Measurements from ENCODE around the gene JSRP1. TPM values are rescaled to one million over a fixed set of nuclear protein-coding genes. Genes with fewer than 3 reads are reported as not detected.

The JSRP1 gene
- total RNA-seq, 1 donor from 2014 or later: 3.5 TPM

DNA sequence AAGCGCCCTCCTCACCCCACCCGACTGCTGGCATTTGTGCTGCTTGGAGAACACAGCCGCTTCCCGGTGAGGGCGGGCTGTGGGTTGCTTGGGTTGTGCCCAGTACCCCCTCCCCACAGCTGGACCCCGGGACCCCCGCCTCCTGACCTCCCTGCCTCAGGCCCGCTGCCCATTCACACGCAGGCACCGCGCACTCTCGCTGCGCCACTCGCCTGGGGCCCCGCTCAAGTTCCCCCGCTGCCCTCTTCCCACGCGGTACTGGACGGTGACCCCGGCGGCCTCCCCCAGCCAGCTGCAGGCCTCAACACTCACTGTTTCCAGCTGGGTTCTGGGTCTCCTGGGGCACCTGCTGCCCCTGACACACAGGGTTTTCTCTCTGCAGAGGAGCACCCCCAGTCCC is 36.5 kb downstream of the JSRP1 start:
- no peak for TF ChIP-seq CTCF (conservative IDR thresholded peaks at IDR 0.05; ENCODE audit: low read depth, low read length)
- no peak overlapping the region for H3K4me3 ChIP-seq (ENCODE audit: low read depth, low read length)
- DNase-seq (ENCODE audit: low read depth): no peak

- TF ChIP-seq CTCF (conservative IDR thresholded peaks at IDR 0.05; ENCODE audit: low read depth, low read length): no peak
- no peak overlapping the region for H3K4me3 ChIP-seq (ENCODE audit: low read depth, low read length)
- DNase-seq (ENCODE audit: low read depth): no peak
Measured at GRCh38 chr19:2217591-2217990, 38.6 kb downstream of the JSRP1 start.

DNA sequence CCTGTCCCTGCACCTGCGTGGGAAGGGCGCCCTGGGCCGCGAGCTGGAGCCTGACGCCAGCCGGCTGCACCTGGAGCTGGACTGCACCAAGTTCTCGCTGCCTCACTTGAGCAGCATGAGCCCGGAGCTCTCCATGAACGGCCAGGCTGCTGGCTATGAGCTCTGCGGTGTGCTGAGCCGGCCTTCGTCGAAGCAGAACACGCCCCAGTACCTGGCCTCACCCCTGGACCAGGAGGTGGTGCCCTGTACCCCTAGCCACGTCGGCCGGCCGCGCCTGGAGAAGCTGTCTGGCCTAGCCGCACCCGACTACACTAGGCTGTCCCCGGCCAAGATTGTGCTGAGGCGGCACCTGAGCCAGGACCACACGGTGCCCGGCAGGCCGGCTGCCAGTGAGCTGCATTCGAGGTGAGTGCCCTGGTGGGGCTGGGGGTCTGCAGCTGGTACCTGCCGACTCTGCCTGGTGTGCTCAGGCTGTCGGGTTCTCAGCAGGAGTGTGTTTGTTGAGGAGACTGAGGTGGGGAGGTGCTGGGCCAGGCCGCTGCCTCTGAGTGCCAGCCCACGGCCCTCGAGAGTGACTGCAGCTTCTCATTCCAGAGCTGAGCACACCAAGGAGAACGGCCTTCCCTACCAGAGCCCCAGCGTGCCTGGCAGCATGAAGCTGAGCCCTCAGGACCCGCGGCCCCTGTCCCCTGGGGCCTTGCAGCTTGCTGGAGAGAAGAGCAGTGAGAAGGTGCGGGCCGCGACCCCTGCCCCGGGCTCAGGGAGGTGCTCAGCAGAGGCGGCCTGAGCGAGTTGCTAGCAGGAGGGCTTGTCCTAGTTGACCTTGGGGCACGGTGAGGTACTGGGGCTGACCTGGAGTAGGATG is 39.6 kb downstream of the JSRP1 start:
- no peak for TF ChIP-seq CTCF (conservative IDR thresholded peaks at IDR 0.05; ENCODE audit: low read depth, low read length)
- H3K4me3 ChIP-seq (ENCODE audit: low read depth, low read length): no peak overlapping the region
- no peak for DNase-seq (ENCODE audit: low read depth)

- no peak overlapping the region for H3K4me3 ChIP-seq (ENCODE audit: low read depth, low read length)
- no peak for TF ChIP-seq CTCF (conservative IDR thresholded peaks at IDR 0.05; ENCODE audit: low read depth, low read length)
- no peak for DNase-seq (ENCODE audit: low read depth)
Measured at GRCh38 chr19:2215281-2215751, 40.9 kb downstream of the JSRP1 start.

DNA sequence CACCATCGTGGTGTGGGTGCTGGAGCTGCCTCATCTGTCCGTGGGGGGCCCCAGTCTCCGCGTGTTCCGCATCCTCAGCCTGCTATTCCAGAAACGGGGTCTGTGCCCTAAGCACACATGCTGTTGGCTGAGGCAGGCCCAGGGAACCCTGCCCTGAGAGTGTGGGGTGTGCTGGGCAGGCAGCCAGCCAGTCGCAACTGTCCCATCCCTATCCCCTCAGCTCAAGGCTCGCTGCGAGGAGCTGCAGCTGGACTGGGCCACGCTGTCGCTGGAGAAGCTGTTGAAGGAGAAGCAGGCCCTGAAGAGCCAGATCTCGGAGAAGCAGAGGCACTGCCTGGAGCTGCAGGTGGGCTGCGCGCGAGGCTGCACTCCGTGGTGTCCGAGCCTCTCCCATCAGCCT is 42.0 kb downstream of the JSRP1 start:
- no peak for TF ChIP-seq CTCF (conservative IDR thresholded peaks at IDR 0.05; ENCODE audit: low read depth, low read length)

GRCh38 chr19:2213799-2214198 is 42.4 kb downstream of the JSRP1 start:
- H3K4me3 ChIP-seq (ENCODE audit: low read depth, low read length): no peak overlapping the region
- no peak for TF ChIP-seq CTCF (conservative IDR thresholded peaks at IDR 0.05; ENCODE audit: low read depth, low read length)
- no peak for DNase-seq (ENCODE audit: low read depth)

More for the DNA sequence above, 42.0 kb downstream of the JSRP1 start:
- no peak for DNase-seq (ENCODE audit: low read depth)
- H3K4me3 ChIP-seq (ENCODE audit: low read depth, low read length): no peak overlapping the region

All from epithelial cell of proximal tubule (primary cell).